GM12864 (cell line): ENCODE data around the gene RAI1.
A peak's percentile ranks its signal among the peaks of the same experiment; 100 is the strongest.

Experiments used
- DNase-seq: peaks from one replicate; pipeline ENCODE4 v3.0.0-alpha.2; 2011; ENCODE audit warnings: low read depth
- H3K4me3 ChIP-seq: 2 replicates; pipeline ENCODE4 v1.5.1; 2011; ENCODE audit warnings: mild to moderate bottlenecking, low read depth, low read length, control low read depth
- CTCF ChIP-seq: IDR thresholded peaks from 2 replicates; pipeline ENCODE4 v1.5.1; 2011; ENCODE audit warnings: low read depth, mild to moderate bottlenecking, moderate library complexity, low read length, control low read depth, inconsistent platforms; ENCODE audit errors: missing control alignments

Gene RAI1

GRCh38 chr17:17721140-17721668, 39.9 kb downstream of the RAI1 start:
- no peak for TF ChIP-seq CTCF
- H3K4me3 ChIP-seq, result no peak overlapping the region
- no peak for DNase-seq

GRCh38 chr17:17722081-17722905, 41.0 kb downstream of the RAI1 start:
- DNase-seq, result no peak
- no peak for TF ChIP-seq CTCF
- H3K4me3 ChIP-seq, result no peak overlapping the region

- TF ChIP-seq CTCF, result no peak
- no peak overlapping the region for H3K4me3 ChIP-seq
- DNase-seq, result no peak
Observed at GRCh38 chr17:17722906-17723353, 41.7 kb downstream of the RAI1 start.

GRCh38 chr17:17723354-17724261, 42.4 kb downstream of the RAI1 start:
- TF ChIP-seq CTCF, result no peak
- H3K4me3 ChIP-seq, result peak overlapping the region; percentile 57
- no peak for DNase-seq

- H3K4me3 ChIP-seq, result peak overlapping the region; percentile 57
- DNase-seq, result no peak
- no peak for TF ChIP-seq CTCF
Observed at GRCh38 chr17:17724307-17725010, 43.2 kb downstream of the RAI1 start.

- H3K4me3 ChIP-seq, result no peak overlapping the region
- no peak for TF ChIP-seq CTCF
- no peak for DNase-seq
Observed at GRCh38 chr17:17725011-17725751, 43.9 kb downstream of the RAI1 start.
